Sigmoid colon (tissue), 4 donors: ENCODE results near the gene NKX1-1.

Experiments used
- CTCF ChIP-seq, 4 experiments: fragments of 450-650 bp in 3 of 4; fragments of 200-600 bp in 1 of 4; IDR thresholded peaks; one replicate each; pipeline ENCODE4 v1.5.1; 2016 to 2019; ENCODE audit warnings: antibody characterized with exemption in 4 of 4, mild to moderate bottlenecking in 3 of 4, moderate library complexity in 2 of 4
- POLR2A ChIP-seq, 2 donors: fragments of 450-650 bp; IDR thresholded peaks; one replicate each; pipeline ENCODE4 v1.6.1; 2016; ENCODE audit warnings: antibody characterized with exemption in 2 of 2, mild to moderate bottlenecking in 2 of 2, moderate library complexity in 2 of 2
- POLR2AphosphoS5 ChIP-seq, 4 donors: sonication (generic); formaldehyde crosslinking; IDR thresholded peaks; one replicate each; pipeline ENCODE4 v1.6.1; 2017; ENCODE audit warnings: antibody characterized with exemption in 4 of 4

- TF ChIP-seq CTCF (IDR thresholded peaks at IDR 0.05), result no peak
- no peak for TF ChIP-seq POLR2AphosphoS5 (IDR thresholded peaks at IDR 0.05)
- TF ChIP-seq POLR2A (IDR thresholded peaks at IDR 0.05), result no peak
These were observed 3.6 kb downstream of the NKX1-1 start for GRCh38 chr4:1402516-1403091.
